Prostate gland (tissue), 2 donors: ENCODE data around the gene G6PC2.

Source experiments
- CTCF ChIP-seq, 4 experiments: fragments of 200-600 bp in 2 of 4; fragments of 450-650 bp in 2 of 4; sonication (generic) in 2 of 4; IDR thresholded peaks; 1 replicate in 3 of 4; 2 replicates in 1 of 4; pipeline ENCODE4 v1.5.1; 2016 to 2019; ENCODE audit warnings: antibody characterized with exemption in 4 of 4, mild to moderate bottlenecking in 2 of 4, moderate library complexity in 2 of 4
- POLR2AphosphoS5 ChIP-seq: sonication (generic); formaldehyde crosslinking; IDR thresholded peaks from one replicate; pipeline ENCODE4 v1.6.1; 2017; ENCODE audit warnings: antibody characterized with exemption

- TF ChIP-seq POLR2AphosphoS5 (no peak), CTCF (IDR thresholded peaks at IDR 0.05) (no peak)
Observed at GRCh38 chr2:168954256-168954655, 53.2 kb downstream of the G6PC2 start.
